Activated CD8-positive, alpha-beta memory T cell treated with anti-CD3 and anti-CD28 coated beads, Interleukin-2, amount 50 U/mL, for 24 hours (primary cell): ENCODE measurements around the gene GNAL.
"Not testable (repeated sequence)": the region's sequence is repeated elsewhere in the genome, so short reads cannot be mapped to it uniquely, and the experiment has no call there.

Experiments
- DNase-seq: peaks from one replicate; pipeline ENCODE4 v3.0.0-alpha.2; 2020; ENCODE audit errors: extremely low read depth

GNAL gene

GRCh38 chr18:11906926-11907874, 218.1 kb downstream of the GNAL start:
- DNase-seq, result no peak

GRCh38 chr18:11908182-11909060, 219.4 kb downstream of the GNAL start, which contains the start of gene MPPE1:
TSS of gene MPPE1 (minus strand) at chr18:11908317. CDS start at chr18:11897264, 11,053 bp downstream.
- DNase-seq, result peak; percentile 63

GRCh38 chr18:11909061-11909455, 220.0 kb downstream of the GNAL start:
- peak; percentile 1 for DNase-seq

GRCh38 chr18:11909591-11910026, 220.5 kb downstream of the GNAL start:
- no peak for DNase-seq

GRCh38 chr18:11916880-11917279, 227.8 kb downstream of the GNAL start:
- not testable (repeated sequence) for DNase-seq

GRCh38 chr18:11919522-11919921, 230.5 kb downstream of the GNAL start:
- not testable (repeated sequence) for DNase-seq

GRCh38 chr18:11923450-11923849, 234.4 kb downstream of the GNAL start:
- no peak for DNase-seq

- DNase-seq, result no peak
Measured at GRCh38 chr18:11925800-11926481, 236.9 kb downstream of the GNAL start.

- DNase-seq, result no peak
Measured at GRCh38 chr18:11927497-11927896, 238.4 kb downstream of the GNAL start.

GRCh38 chr18:11932393-11932792, 243.3 kb downstream of the GNAL start:
- DNase-seq, result no peak
